ENCODE data around the gene ZNF783. TPM values are rescaled to one million over a fixed set of nuclear protein-coding genes. Genes with fewer than 3 reads are reported as not detected.

ZNF783 gene
- total and polyA plus RNA-seq, 9 of the 15 experiments (the other 6 are each of a cell fraction or from before 2014, with no cell fraction given), result 0.66 to 11.2 (median 5.4) TPM

- TF ChIP-seq HSF4 (CRISPR knock-in tag; IDR thresholded peaks at IDR 0.05; ENCODE audit: borderline replicate concordance) (no peak), TRIM24 (IDR thresholded peaks at IDR 0.05) (no peak), BRCA1 (IDR thresholded peaks at IDR 0.05) (no peak), BRCA1 (CRISPR knock-in tag; IDR thresholded peaks at IDR 0.05) (no peak), ZNF12 (CRISPR knock-in tag; IDR thresholded peaks at IDR 0.05) (no peak), MIER1 (IDR thresholded peaks at IDR 0.05; ENCODE audit: low read depth) (no peak), FOXK2 (conservative IDR thresholded peaks at IDR 0.05 in 1 of 2, IDR thresholded peaks at IDR 0.05 in 1 of 2; ENCODE audit: low read depth in 2 of 2) (no peak), ARID3A (IDR thresholded peaks at IDR 0.05; ENCODE audit: borderline replicate concordance, low read depth, low read length) (no peak), GABPB1 (CRISPR knock-in tag; IDR thresholded peaks at IDR 0.05) (peak; percentile 19; the same call in 1 of the 2 replicates), ZBTB11 (CRISPR knock-in tag; IDR thresholded peaks at IDR 0.05) (no peak), CBX3 (IDR thresholded peaks at IDR 0.05; ENCODE audit: borderline replicate concordance in 1 of 2, low read length in 2 of 2) (no peak; a peak in 1 of 3 replicates), PRMT5 (CRISPR knock-in tag; IDR thresholded peaks at IDR 0.05) (no peak), HBP1 (CRISPR knock-in tag; IDR thresholded peaks at IDR 0.05) (no peak), RBBP5 (IDR thresholded peaks at IDR 0.05; ENCODE audit: borderline replicate concordance, insufficient read depth, low read length, poor library complexity, severe bottlenecking) (peak; percentile 50), SIRT6 (IDR thresholded peaks at IDR 0.05; ENCODE audit: low read depth, low read length) (no peak), ELF1 (tag; IDR thresholded peaks at IDR 0.05) (peak; percentile 49; the same call in 1 of the 2 replicates), HDAC2 (IDR thresholded peaks at IDR 0.05) (no peak), HNRNPL (IDR thresholded peaks at IDR 0.05; ENCODE audit: low read depth, low read length) (peak; percentile 39; the same call in 1 of the 2 replicates), ARNT (IDR thresholded peaks at IDR 0.05) (no peak), ZC3H8 (IDR thresholded peaks at IDR 0.05) (no peak), SRSF9 (IDR thresholded peaks at IDR 0.05; ENCODE audit: borderline replicate concordance, low read depth, low read length) (no peak), BRD4 (IDR thresholded peaks at IDR 0.05) (no peak), MCM3 (IDR thresholded peaks at IDR 0.05) (no peak)
Measured at GRCh38 chr7:149261829-149262617, at the start of gene ZNF783 (continued).
